Osteoblast (primary cell): Measurements from ENCODE around the gene GLT1D1. TPM values are rescaled to one million over a fixed set of nuclear protein-coding genes. Genes with fewer than 3 reads are reported as not detected.
A peak's percentile ranks its signal among the peaks of the same experiment; 100 is the strongest.

ENCODE experiments used
- DNase-seq: peaks from one replicate; pipeline ENCODE4 v3.0.0; 2011; ENCODE audit warnings: low spot score, mixed read lengths; ENCODE audit not compliant: insufficient read length; ENCODE audit errors: missing footprints
- H2AFZ ChIP-seq: 2 replicates; pipeline ENCODE4 v1.6.0; 2011; ENCODE audit warnings: mild to moderate bottlenecking, low read length
- H3K27ac ChIP-seq: 2 replicates; pipeline ENCODE4 v1.5.1; 2011; ENCODE audit warnings: mild to moderate bottlenecking, low read depth, low read length, moderate library complexity
- H3K27me3 ChIP-seq: 2 replicates; pipeline ENCODE4 v1.6.0; 2012; ENCODE audit warnings: mild to moderate bottlenecking, control low read depth, inconsistent platforms, low read length, moderate library complexity; ENCODE audit not compliant: insufficient read depth
- H3K36me3 ChIP-seq: 2 replicates; pipeline ENCODE4 v1.5.1; 2011; ENCODE audit warnings: mild to moderate bottlenecking, low read length, control low read depth, moderate library complexity; ENCODE audit not compliant: insufficient read depth
- H3K4me1 ChIP-seq: 2 replicates; pipeline ENCODE4 v1.5.1; 2011; ENCODE audit warnings: mild to moderate bottlenecking, low read length, control low read depth, moderate library complexity; ENCODE audit not compliant: insufficient read depth
- H3K4me2 ChIP-seq: 2 replicates; pipeline ENCODE4 v1.6.0; 2011; ENCODE audit warnings: mild to moderate bottlenecking, low read length; ENCODE audit not compliant: insufficient read depth
- H3K4me3 ChIP-seq: fragments of 200-600 bp; sonication (generic); 3 replicates; pipeline ENCODE4 v1.5.1; 2012; ENCODE audit warnings: mild to moderate bottlenecking, low read length, inconsistent platforms; ENCODE audit not compliant: insufficient read depth
- H3K79me2 ChIP-seq: 2 replicates; pipeline ENCODE4 v1.6.0; 2012; ENCODE audit warnings: mild to moderate bottlenecking, low read length, control low read depth, inconsistent platforms; ENCODE audit not compliant: insufficient read depth
- H3K9me3 ChIP-seq: 2 replicates; pipeline ENCODE4 v1.5.1; 2011; ENCODE audit warnings: low read depth, low read length, control low read depth
- H4K20me1 ChIP-seq: 2 replicates; pipeline ENCODE4 v1.6.0; 2012; ENCODE audit warnings: mild to moderate bottlenecking, low read length, control low read depth; ENCODE audit not compliant: insufficient read depth
- total RNA-seq: library from RNA; depleted of rRNA; stranded (reverse); fragments of >200 nt; gene quantifications from 2 replicates; pipeline ENCODE4 v1.2.3, GENCODE V29; 2012
- TF ChIP-seq, protein P1 (sequence below): IDR thresholded peaks from 2 replicates; pipeline ENCODE4 v1.5.1; 2011; ENCODE audit warnings: mild to moderate bottlenecking, low read depth, low read length, moderate library complexity; ENCODE audit errors: extremely low read depth

The GLT1D1 gene
- total RNA-seq, 1 donor = not detected

DNA sequence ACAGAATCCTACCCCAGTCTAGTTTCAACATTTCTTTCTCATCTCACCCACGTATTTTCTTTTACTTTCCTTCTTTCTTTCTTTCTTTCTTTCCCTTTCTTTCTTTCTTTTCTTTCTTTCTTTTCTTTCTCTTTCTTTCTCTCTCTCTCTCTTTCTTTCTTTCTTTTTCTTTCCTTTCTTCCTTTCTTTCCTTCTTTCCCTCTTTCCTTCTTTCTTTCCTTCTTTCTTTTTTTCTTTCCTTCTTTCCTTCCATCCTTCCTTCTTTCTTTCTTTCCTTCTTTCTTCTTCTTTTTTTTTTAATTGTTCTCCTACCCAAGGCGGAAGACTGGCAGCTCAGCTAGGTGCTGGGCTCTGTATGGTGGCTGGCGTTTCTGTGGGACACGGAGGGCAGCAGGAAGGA, 55.0 kb downstream of the GLT1D1 start:
- H3K79me2 ChIP-seq = no peaks in the 10 kb centered on the region
- no peak overlapping the region for H3K4me2 ChIP-seq
- H3K9me3 ChIP-seq = no peaks in the 10 kb centered on the region
- H3K27me3 ChIP-seq = no peaks in the 10 kb centered on the region
- no peaks in the 10 kb centered on the region for H4K20me1 ChIP-seq
- TF ChIP-seq, protein P1, sequence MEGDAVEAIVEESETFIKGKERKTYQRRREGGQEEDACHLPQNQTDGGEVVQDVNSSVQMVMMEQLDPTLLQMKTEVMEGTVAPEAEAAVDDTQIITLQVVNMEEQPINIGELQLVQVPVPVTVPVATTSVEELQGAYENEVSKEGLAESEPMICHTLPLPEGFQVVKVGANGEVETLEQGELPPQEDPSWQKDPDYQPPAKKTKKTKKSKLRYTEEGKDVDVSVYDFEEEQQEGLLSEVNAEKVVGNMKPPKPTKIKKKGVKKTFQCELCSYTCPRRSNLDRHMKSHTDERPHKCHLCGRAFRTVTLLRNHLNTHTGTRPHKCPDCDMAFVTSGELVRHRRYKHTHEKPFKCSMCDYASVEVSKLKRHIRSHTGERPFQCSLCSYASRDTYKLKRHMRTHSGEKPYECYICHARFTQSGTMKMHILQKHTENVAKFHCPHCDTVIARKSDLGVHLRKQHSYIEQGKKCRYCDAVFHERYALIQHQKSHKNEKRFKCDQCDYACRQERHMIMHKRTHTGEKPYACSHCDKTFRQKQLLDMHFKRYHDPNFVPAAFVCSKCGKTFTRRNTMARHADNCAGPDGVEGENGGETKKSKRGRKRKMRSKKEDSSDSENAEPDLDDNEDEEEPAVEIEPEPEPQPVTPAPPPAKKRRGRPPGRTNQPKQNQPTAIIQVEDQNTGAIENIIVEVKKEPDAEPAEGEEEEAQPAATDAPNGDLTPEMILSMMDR = no peak
- H2AFZ ChIP-seq = no peak overlapping the region
- no peak overlapping the region for H3K4me3 ChIP-seq
- no peak overlapping the region for H3K27ac ChIP-seq
- no peaks in the 10 kb centered on the region for H3K4me1 ChIP-seq
- DNase-seq = no peak
- no peaks in the 10 kb centered on the region for H3K36me3 ChIP-seq

DNA sequence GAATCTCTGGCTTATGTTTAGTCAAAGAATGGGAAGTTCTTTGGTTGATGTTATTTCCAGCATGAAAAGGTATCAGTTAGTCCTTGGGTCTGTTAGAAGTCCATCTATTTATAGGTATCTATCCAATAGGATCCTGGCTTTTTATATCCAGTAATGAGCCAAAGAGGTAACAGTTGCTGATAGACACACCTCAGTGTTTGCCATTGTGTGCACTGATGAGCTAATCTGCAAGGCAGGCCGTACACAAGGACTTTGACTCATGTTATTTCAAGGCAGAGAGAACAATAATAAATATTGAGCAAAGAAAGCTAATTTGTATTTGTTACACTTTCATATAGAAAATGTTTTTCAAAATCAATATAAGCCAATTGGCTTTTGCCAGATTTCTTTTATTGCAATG, 56.4 kb downstream of the GLT1D1 start:
- H3K4me1 ChIP-seq = no peaks in the 10 kb centered on the region
- no peaks in the 10 kb centered on the region for H3K79me2 ChIP-seq
- no peak overlapping the region for H3K27ac ChIP-seq
- no peak overlapping the region for H3K4me3 ChIP-seq
- TF ChIP-seq, protein P1 = no peak
- DNase-seq = peak; percentile 9
- no peak overlapping the region for H3K4me2 ChIP-seq
- H3K27me3 ChIP-seq = no peaks in the 10 kb centered on the region
- H2AFZ ChIP-seq = no peak overlapping the region
- no peaks in the 10 kb centered on the region for H3K9me3 ChIP-seq
- H4K20me1 ChIP-seq = no peaks in the 10 kb centered on the region
- H3K36me3 ChIP-seq = no peaks in the 10 kb centered on the region

DNA sequence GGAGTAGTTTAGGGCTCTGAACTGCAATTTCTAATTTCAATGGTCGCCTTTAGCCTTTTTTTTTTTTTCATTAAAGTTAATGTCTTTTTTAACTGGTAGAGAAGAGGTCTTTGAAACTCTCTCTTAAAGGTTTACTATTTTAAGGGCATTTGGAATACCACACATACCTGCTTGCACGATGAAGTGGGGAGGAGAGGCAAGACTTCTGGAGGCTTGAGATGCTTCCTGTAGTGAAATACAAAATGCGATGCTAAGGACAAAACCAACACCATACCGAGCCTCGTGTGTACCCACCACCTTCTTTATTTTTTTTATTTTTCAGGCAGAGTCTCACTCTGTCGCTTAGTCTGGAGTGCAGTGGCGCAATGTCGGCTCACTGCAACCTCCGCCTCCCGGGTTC, 57.4 kb downstream of the GLT1D1 start:
- Histone ChIP-seq H2AFZ (no peak overlapping the region), H3K9me3 (no peaks in the 10 kb centered on the region), H3K27me3 (no peaks in the 10 kb centered on the region), H3K4me1 (no peaks in the 10 kb centered on the region), H3K36me3 (no peaks in the 10 kb centered on the region), H3K79me2 (no peaks in the 10 kb centered on the region), H4K20me1 (no peaks in the 10 kb centered on the region), H3K27ac (no peak overlapping the region), H3K4me2 (no peak overlapping the region), H3K4me3 (no peak overlapping the region)
- TF ChIP-seq, protein P1 = no peak
- no peak for DNase-seq

DNA sequence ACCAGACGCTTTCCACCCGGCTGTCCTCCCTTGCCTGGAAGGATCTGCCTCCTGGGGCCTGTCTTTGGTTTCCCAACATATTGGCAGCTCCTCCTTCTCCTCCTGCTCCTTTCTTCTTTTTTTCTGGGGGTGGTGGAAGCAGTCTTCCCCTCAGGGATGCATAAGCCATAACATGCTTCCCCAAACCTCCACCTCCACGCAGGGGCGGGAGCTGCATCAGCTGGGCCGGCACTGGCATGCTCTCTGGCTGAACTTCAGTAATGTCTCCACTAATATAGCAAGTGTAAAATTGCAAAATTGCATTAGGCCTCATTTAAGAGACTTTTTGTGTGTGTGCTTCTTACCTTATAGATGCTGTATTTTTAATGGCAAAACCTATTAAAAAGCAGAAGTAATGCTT, 58.6 kb downstream of the GLT1D1 start:
- Histone ChIP-seq H3K36me3 (no peaks in the 10 kb centered on the region), H3K27ac (no peak overlapping the region), H3K4me3 (no peak overlapping the region), H4K20me1 (no peaks in the 10 kb centered on the region), H3K27me3 (no peaks in the 10 kb centered on the region), H3K4me2 (no peak overlapping the region), H3K4me1 (no peaks in the 10 kb centered on the region), H3K79me2 (no peaks in the 10 kb centered on the region), H2AFZ (no peak overlapping the region), H3K9me3 (no peaks in the 10 kb centered on the region)
- TF ChIP-seq, protein P1 = no peak
- no peak for DNase-seq
